HG03097 (cell line): Measurements from ENCODE around the gene ENTPD7.
"Not testable (repeated sequence)": the region's sequence is repeated elsewhere in the genome, so short reads cannot be mapped to it uniquely, and the experiment has no call there.

ENCODE experiments used
- ATAC-seq: cut with Tn5 transposase; IDR thresholded peaks from one replicate; pipeline ENCODE4 v1.9.1; 2021; ENCODE audit not compliant: unreplicated experiment, low FRiP score

Gene ENTPD7

GRCh38 chr10:99659031-99659867, at the start of gene ENTPD7:
ENTPD7 (plus strand) TSS chr10:99659509; CDS start chr10:99659957, 448 bp downstream.
- peak; percentile 99 for ATAC-seq

GRCh38 chr10:99610221-99610620, 49.1 kb upstream of the ENTPD7 start:
- ATAC-seq, result no peak

- no peak for ATAC-seq
Observed at GRCh38 chr10:99611326-99611725, 48.0 kb upstream of the ENTPD7 start.

- ATAC-seq, result no peak
Observed at GRCh38 chr10:99612167-99612831, 47.0 kb upstream of the ENTPD7 start.

GRCh38 chr10:99615426-99615825, 43.9 kb upstream of the ENTPD7 start:
- no peak for ATAC-seq

GRCh38 chr10:99617696-99618095, 41.6 kb upstream of the ENTPD7 start:
- no peak for ATAC-seq

GRCh38 chr10:99619090-99619800, 40.1 kb upstream of the ENTPD7 start:
- ATAC-seq, result no peak

GRCh38 chr10:99619851-99620710, 39.2 kb upstream of the ENTPD7 start, which contains the start of gene SLC25A28:
SLC25A28 (minus strand) TSS chr10:99620439; CDS start chr10:99620335, 104 bp downstream.
- ATAC-seq, result peak; percentile 81

GRCh38 chr10:99620711-99621453, 38.4 kb upstream of the ENTPD7 start:
- ATAC-seq, result peak; percentile 86

- ATAC-seq, result no peak
Observed at GRCh38 chr10:99621454-99622251, 37.7 kb upstream of the ENTPD7 start.

- no peak for ATAC-seq
Observed at GRCh38 chr10:99623919-99624318, 35.4 kb upstream of the ENTPD7 start.

GRCh38 chr10:99625124-99625523, 34.2 kb upstream of the ENTPD7 start:
- ATAC-seq, result not testable (repeated sequence)

GRCh38 chr10:99628923-99629624, 30.2 kb upstream of the ENTPD7 start:
- ATAC-seq, result no peak

GRCh38 chr10:99629625-99629978, 29.7 kb upstream of the ENTPD7 start:
- ATAC-seq, result no peak

GRCh38 chr10:99630433-99630832, 28.9 kb upstream of the ENTPD7 start:
- no peak for ATAC-seq

GRCh38 chr10:99630991-99631390, 28.3 kb upstream of the ENTPD7 start:
- ATAC-seq, result no peak

- ATAC-seq, result no peak
Observed at GRCh38 chr10:99631496-99631895, 27.8 kb upstream of the ENTPD7 start.

- no peak for ATAC-seq
Observed at GRCh38 chr10:99633832-99634231, 25.5 kb upstream of the ENTPD7 start.
